Measurements from ENCODE around the gene SERPINA5. TPM values are rescaled to one million over a fixed set of nuclear protein-coding genes. Genes with fewer than 3 reads are reported as not detected.

The SERPINA5 gene
- polyA plus RNA-seq, 1 donor from 2014 or later, result not detected

DNA sequence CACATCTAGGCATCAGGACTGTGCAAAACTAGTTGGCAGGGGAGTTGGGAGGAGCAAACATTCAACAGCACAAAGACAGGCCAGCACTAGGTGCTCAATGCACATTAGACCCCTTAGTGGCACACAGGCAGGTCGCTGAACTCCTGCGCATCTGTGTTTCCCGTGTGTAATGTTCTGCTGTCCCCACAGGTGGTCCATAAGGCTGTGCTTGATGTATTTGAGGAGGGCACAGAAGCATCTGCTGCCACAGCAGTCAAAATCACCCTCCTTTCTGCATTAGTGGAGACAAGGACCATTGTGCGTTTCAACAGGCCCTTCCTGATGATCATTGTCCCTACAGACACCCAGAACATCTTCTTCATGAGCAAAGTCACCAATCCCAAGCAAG lies 42.2 kb downstream of the SERPINA5 start:
- Histone ChIP-seq H3K27ac (ENCODE audit: low read length) (no peak overlapping the region), H3K36me3 (ENCODE audit: insufficient read depth, low read length) (no peaks in the 10 kb centered on the region), H3K4me3 (ENCODE audit: low read length) (no peak overlapping the region), H4K20me1 (ENCODE audit: insufficient read depth) (no peaks in the 10 kb centered on the region), H3K27me3 (ENCODE audit: insufficient read depth, low read depth, low read length) (no peaks in the 10 kb centered on the region), H3F3A (ENCODE audit: insufficient read depth, low read length, poor library complexity, severe bottlenecking) (no peaks in the 10 kb centered on the region), H2AFZ (ENCODE audit: low read depth, low read length) (no peak overlapping the region), H3K9me2 (ENCODE audit: insufficient read depth, low read length) (no peaks in the 10 kb centered on the region), H3K9me3 (ENCODE audit: low read length) (peaks cover 8% of the 10 kb centered on the region), H3K79me2 (replicated peaks; ENCODE audit: insufficient read depth, low read length) (no peaks in the 10 kb centered on the region), H3K9ac (ENCODE audit: low read length) (no peak overlapping the region), H3K4me2 (ENCODE audit: low read length) (no peak overlapping the region)
- no peak for TF ChIP-seq MXI1 (conservative IDR thresholded peaks at IDR 0.05; ENCODE audit: poor library complexity, severe bottlenecking)
- TF ChIP-seq SMC3 (conservative IDR thresholded peaks at IDR 0.05; ENCODE audit: poor library complexity), result no peak
- TF ChIP-seq TAF1 (IDR thresholded peaks at IDR 0.05; ENCODE audit: low read depth), result no peak
- no peak for TF ChIP-seq REST (IDR thresholded peaks at IDR 0.05; ENCODE audit: borderline replicate concordance)
- TF ChIP-seq, protein P1, sequence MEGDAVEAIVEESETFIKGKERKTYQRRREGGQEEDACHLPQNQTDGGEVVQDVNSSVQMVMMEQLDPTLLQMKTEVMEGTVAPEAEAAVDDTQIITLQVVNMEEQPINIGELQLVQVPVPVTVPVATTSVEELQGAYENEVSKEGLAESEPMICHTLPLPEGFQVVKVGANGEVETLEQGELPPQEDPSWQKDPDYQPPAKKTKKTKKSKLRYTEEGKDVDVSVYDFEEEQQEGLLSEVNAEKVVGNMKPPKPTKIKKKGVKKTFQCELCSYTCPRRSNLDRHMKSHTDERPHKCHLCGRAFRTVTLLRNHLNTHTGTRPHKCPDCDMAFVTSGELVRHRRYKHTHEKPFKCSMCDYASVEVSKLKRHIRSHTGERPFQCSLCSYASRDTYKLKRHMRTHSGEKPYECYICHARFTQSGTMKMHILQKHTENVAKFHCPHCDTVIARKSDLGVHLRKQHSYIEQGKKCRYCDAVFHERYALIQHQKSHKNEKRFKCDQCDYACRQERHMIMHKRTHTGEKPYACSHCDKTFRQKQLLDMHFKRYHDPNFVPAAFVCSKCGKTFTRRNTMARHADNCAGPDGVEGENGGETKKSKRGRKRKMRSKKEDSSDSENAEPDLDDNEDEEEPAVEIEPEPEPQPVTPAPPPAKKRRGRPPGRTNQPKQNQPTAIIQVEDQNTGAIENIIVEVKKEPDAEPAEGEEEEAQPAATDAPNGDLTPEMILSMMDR (IDR thresholded peaks at IDR 0.05; ENCODE audit: poor library complexity, severe bottlenecking), result no peak
- no peak for TF ChIP-seq EP300 (conservative IDR thresholded peaks at IDR 0.05; ENCODE audit: poor library complexity, severe bottlenecking)
- TF ChIP-seq POLR2AphosphoS5 (IDR thresholded peaks at IDR 0.05), result no peak
- TF ChIP-seq RAD21 (conservative IDR thresholded peaks at IDR 0.05), result no peak
- no peak for TF ChIP-seq EZH2 (IDR thresholded peaks at IDR 0.05; ENCODE audit: borderline replicate concordance, insufficient read depth, low read length, poor library complexity, severe bottlenecking)

- TF ChIP-seq POLR2AphosphoS5 (IDR thresholded peaks at IDR 0.05) (no peak), EZH2 (IDR thresholded peaks at IDR 0.05; ENCODE audit: borderline replicate concordance, insufficient read depth, low read length, poor library complexity, severe bottlenecking) (no peak), MXI1 (conservative IDR thresholded peaks at IDR 0.05; ENCODE audit: poor library complexity, severe bottlenecking) (no peak), RAD21 (conservative IDR thresholded peaks at IDR 0.05) (no peak), REST (IDR thresholded peaks at IDR 0.05; ENCODE audit: borderline replicate concordance) (no peak), EP300 (conservative IDR thresholded peaks at IDR 0.05; ENCODE audit: poor library complexity, severe bottlenecking) (no peak), SMC3 (conservative IDR thresholded peaks at IDR 0.05; ENCODE audit: poor library complexity) (no peak)
- TF ChIP-seq, protein P1 (IDR thresholded peaks at IDR 0.05; ENCODE audit: poor library complexity, severe bottlenecking), result no peak
- Histone ChIP-seq H3K27me3 (ENCODE audit: insufficient read depth, low read depth, low read length) (no peaks in the 10 kb centered on the region), H3K36me3 (ENCODE audit: insufficient read depth, low read length) (no peaks in the 10 kb centered on the region), H3K27ac (ENCODE audit: low read length) (no peak overlapping the region), H4K20me1 (ENCODE audit: insufficient read depth) (no peaks in the 10 kb centered on the region), H3K79me2 (replicated peaks; ENCODE audit: insufficient read depth, low read length) (no peaks in the 10 kb centered on the region), H3K9ac (ENCODE audit: low read length) (no peak overlapping the region), H3K4me2 (ENCODE audit: low read length) (no peak overlapping the region), H3K9me3 (ENCODE audit: low read length) (peaks cover 4% of the 10 kb centered on the region), H2AFZ (ENCODE audit: low read depth, low read length) (no peak overlapping the region), H3K4me3 (ENCODE audit: low read length) (no peak overlapping the region), H3K9me2 (ENCODE audit: insufficient read depth, low read length) (no peaks in the 10 kb centered on the region), H3F3A (ENCODE audit: insufficient read depth, low read length, poor library complexity, severe bottlenecking) (no peaks in the 10 kb centered on the region)
These were observed 42.8 kb downstream of the SERPINA5 start for GRCh38 chr14:94623856-94624499.
